HG02840 (cell line): ENCODE measurements around the gene CLSTN2.

ENCODE experiments used
- ATAC-seq: cut with Tn5 transposase; IDR thresholded peaks from one replicate; pipeline ENCODE4 v1.9.1; 2021; ENCODE audit warnings: mild to moderate bottlenecking, moderate library complexity, moderate number of reproducible peaks; ENCODE audit not compliant: unreplicated experiment, low FRiP score

Gene CLSTN2

GRCh38 chr3:139935016-139935865, at the start of gene CLSTN2:
CLSTN2 (plus strand) TSS chr3:139935185.
- ATAC-seq: no peak

GRCh38 chr3:139887431-139887830, 47.6 kb upstream of the CLSTN2 start:
- no peak for ATAC-seq

GRCh38 chr3:139888561-139889140, 46.3 kb upstream of the CLSTN2 start:
- no peak for ATAC-seq

GRCh38 chr3:139893267-139893962, 41.6 kb upstream of the CLSTN2 start:
- no peak for ATAC-seq

GRCh38 chr3:139893963-139894642, 40.9 kb upstream of the CLSTN2 start:
- ATAC-seq: no peak

- no peak for ATAC-seq
Measured at GRCh38 chr3:139894643-139894989, 40.4 kb upstream of the CLSTN2 start.

- ATAC-seq: no peak
Measured at GRCh38 chr3:139897759-139898158, 37.2 kb upstream of the CLSTN2 start.

GRCh38 chr3:139906418-139906817, 28.6 kb upstream of the CLSTN2 start:
- no peak for ATAC-seq

- no peak for ATAC-seq
Measured at GRCh38 chr3:139909811-139910210, 25.2 kb upstream of the CLSTN2 start.

- ATAC-seq: no peak
Measured at GRCh38 chr3:139916271-139916670, 18.7 kb upstream of the CLSTN2 start.

- ATAC-seq: no peak
Measured at GRCh38 chr3:139917226-139917785, 17.7 kb upstream of the CLSTN2 start.

GRCh38 chr3:139928708-139929505, 6.1 kb upstream of the CLSTN2 start:
- no peak for ATAC-seq

GRCh38 chr3:139930211-139930610, 4.8 kb upstream of the CLSTN2 start:
- no peak for ATAC-seq

GRCh38 chr3:139933766-139934165, 1.2 kb upstream of the CLSTN2 start:
- no peak for ATAC-seq

- ATAC-seq: no peak
Measured at GRCh38 chr3:139934613-139935015, 371 bp upstream of the CLSTN2 start.

GRCh38 chr3:139935866-139936817, 1.2 kb downstream of the CLSTN2 start:
- ATAC-seq: no peak

GRCh38 chr3:139937674-139938279, 2.8 kb downstream of the CLSTN2 start:
- no peak for ATAC-seq

- ATAC-seq: no peak
Measured at GRCh38 chr3:139939681-139940190, 4.8 kb downstream of the CLSTN2 start.
